Caco-2 (cell line): Measurements from ENCODE around the gene CYTIP. TPM values are rescaled to one million over a fixed set of nuclear protein-coding genes. Genes with fewer than 3 reads are reported as not detected.

Experiments
- BruUV-seq: library from RNA; stranded (reverse); fragments of 400-500 nt; replicated peaks from 2 replicates; lab custom pipeline; 2021; lab: Mats Ljungman, UMichigan
- CTCF ChIA-PET: fragments of 300-600 bp; sonication (Branson Sonifier 250); formaldehyde crosslinking; loops from one replicate; lab custom pipeline; 2022; ENCODE audit warnings: antibody characterized with exemption; lab: Charles Lee
- POLR2A ChIA-PET: fragments of 300-600 bp; sonication (Branson Sonifier 250); formaldehyde crosslinking; loops from one replicate; lab custom pipeline; 2022; ENCODE audit warnings: antibody characterized with exemption; lab: Charles Lee
- DNase-seq, 2 experiments: peaks; one replicate each; pipeline versions ENCODE4 v3.0.0 to v3.0.0-alpha.2; 2020 to 2022
- H3K27me3 ChIP-seq: replicated peaks from 2 replicates; pipeline ENCODE4 v1.6.0; 2011; ENCODE audit warnings: low read length; ENCODE audit not compliant: control insufficient read depth, insufficient read depth
- H3K36me3 ChIP-seq: 2 replicates; pipeline ENCODE4 v1.5.1; 2011; ENCODE audit warnings: low read length; ENCODE audit not compliant: control insufficient read depth, insufficient read depth
- H3K4me1 ChIP-seq: fragments of 250-450 bp; sonication (Bioruptor Pico); 2 replicates; pipeline ENCODE4 v1.5.1; 2020; ENCODE audit warnings: mild to moderate bottlenecking
- H3K4me3 ChIP-seq: 2 replicates; pipeline ENCODE4 v1.5.1; 2011; ENCODE audit warnings: low read depth, mild to moderate bottlenecking, control low read depth, low read length
- H3K9me3 ChIP-seq: fragments of 250-450 bp; sonication (Bioruptor Pico); 2 replicates; pipeline ENCODE4 v1.5.1; 2020; ENCODE audit warnings: mild to moderate bottlenecking, moderate library complexity
- H3K27ac Mint-ChIP-seq: one replicate; pipeline ENCODE4 v1.8.0; 2022; ENCODE audit warnings: mixed read lengths; ENCODE audit not compliant: unreplicated experiment
- H3K27me3 Mint-ChIP-seq: one replicate; pipeline ENCODE4 v1.8.0; 2022; ENCODE audit warnings: mixed read lengths; ENCODE audit not compliant: insufficient read depth, unreplicated experiment
- H3K36me3 Mint-ChIP-seq: one replicate; pipeline ENCODE4 v1.8.0; 2022; ENCODE audit warnings: mild to moderate bottlenecking, mixed read lengths; ENCODE audit not compliant: insufficient read depth, unreplicated experiment
- H3K4me1 Mint-ChIP-seq: one replicate; pipeline ENCODE4 v1.8.0; 2022; ENCODE audit warnings: low read depth, mixed read lengths; ENCODE audit not compliant: unreplicated experiment
- H3K4me3 Mint-ChIP-seq: one replicate; pipeline ENCODE4 v1.8.0; 2022; ENCODE audit warnings: mild to moderate bottlenecking, moderate library complexity, mixed read lengths; ENCODE audit not compliant: unreplicated experiment
- H3K9me3 Mint-ChIP-seq: one replicate; pipeline ENCODE4 v1.8.0; 2022; ENCODE audit warnings: mixed read lengths; ENCODE audit not compliant: unreplicated experiment
- CTCF ChIP-seq, 2 experiments: fragments of 200-600 bp in 1 of 2; IDR thresholded peaks; 1 replicate in 1 of 2; 2 replicates in 1 of 2; pipeline versions ENCODE4 v1.5.1 to v1.8.0; 2011 to 2022; ENCODE audit warnings: antibody characterized with exemption in 1 of 2, control low read depth in 1 of 2, inconsistent platforms in 1 of 2, low read depth in 1 of 2, low read length in 1 of 2, mild to moderate bottlenecking in 1 of 2, moderate library complexity in 1 of 2; ENCODE audit not compliant: insufficient read depth in 1 of 2, severe bottlenecking in 1 of 2, unreplicated experiment in 1 of 2
- intact Hi-C: fragments of 100-400 bp; cut with micrococcal nuclease; formaldehyde crosslinking; loops from one replicate; pipeline ENCODE4 v1.10.0; 2022; ENCODE audit not compliant: unreplicated experiment
- total RNA-seq: library from RNA; stranded (reverse); gene quantifications from 2 replicates; pipeline ENCODE4 v1.2.3, GENCODE V29; 2022

The CYTIP gene
- total RNA-seq, 1 experiment from 2014 or later, result 1.1 TPM

GRCh38 chr2:157428500-157429175, 15.3 kb downstream of the CYTIP start:
- no peak for DNase-seq
- peaks cover 12% of the 10 kb centered on the region for H3K9me3 ChIP-seq
- no peaks in the 10 kb centered on the region for H3K36me3 Mint-ChIP-seq
- peaks cover 9% of the 10 kb centered on the region for H3K4me1 Mint-ChIP-seq
- TF ChIP-seq CTCF (IDR thresholded peaks at IDR 0.05; ENCODE audit: insufficient read depth in 1 of 2, low read depth in 1 of 2, low read length in 1 of 2, severe bottlenecking in 1 of 2, unreplicated experiment in 1 of 2), result no peak
- H3K36me3 ChIP-seq, result no peaks in the 10 kb centered on the region
- no TSS peak for BruUV-seq
- H3K9me3 Mint-ChIP-seq, result no peaks in the 10 kb centered on the region
- CTCF ChIA-PET, result no interaction called here
- no peaks in the 10 kb centered on the region for H3K27me3 ChIP-seq
- no peaks in the 10 kb centered on the region for H3K27me3 Mint-ChIP-seq
- POLR2A ChIA-PET, result no interaction called here
- intact Hi-C loops, result no loop called here
- H3K27ac Mint-ChIP-seq, result no peak overlapping the region
- peaks cover 18% of the 10 kb centered on the region for H3K4me1 ChIP-seq
- no peak overlapping the region for H3K4me3 ChIP-seq
- H3K4me3 Mint-ChIP-seq, result no peak overlapping the region

GRCh38 chr2:157427922-157428303, 16.0 kb downstream of the CYTIP start:
- Mint-ChIP-seq H3K27me3 (no peaks in the 10 kb centered on the region), H3K27ac (no peak overlapping the region), H3K4me3 (no peak overlapping the region), H3K9me3 (no peaks in the 10 kb centered on the region), H3K36me3 (no peaks in the 10 kb centered on the region), H3K4me1 (peaks cover 5% of the 10 kb centered on the region)
- Histone ChIP-seq H3K27me3 (no peaks in the 10 kb centered on the region), H3K4me3 (no peak overlapping the region), H3K36me3 (no peaks in the 10 kb centered on the region), H3K4me1 (peaks cover 11% of the 10 kb centered on the region), H3K9me3 (peaks cover 12% of the 10 kb centered on the region)
- no peak for DNase-seq
- POLR2A ChIA-PET, result no interaction called here
- CTCF ChIA-PET, result no interaction called here
- no TSS peak for BruUV-seq
- intact Hi-C loops, result no loop called here
- no peak for TF ChIP-seq CTCF (IDR thresholded peaks at IDR 0.05; ENCODE audit: insufficient read depth in 1 of 2, low read depth in 1 of 2, low read length in 1 of 2, severe bottlenecking in 1 of 2, unreplicated experiment in 1 of 2)

- BruUV-seq, result no TSS peak
- H3K9me3 ChIP-seq, result peaks cover 12% of the 10 kb centered on the region
- DNase-seq, result no peak
- H3K27ac Mint-ChIP-seq, result no peak overlapping the region
- TF ChIP-seq CTCF (IDR thresholded peaks at IDR 0.05; ENCODE audit: insufficient read depth in 1 of 2, low read depth in 1 of 2, low read length in 1 of 2, severe bottlenecking in 1 of 2, unreplicated experiment in 1 of 2), result no peak
- no peaks in the 10 kb centered on the region for H3K27me3 ChIP-seq
- H3K36me3 Mint-ChIP-seq, result no peaks in the 10 kb centered on the region
- no peaks in the 10 kb centered on the region for H3K9me3 Mint-ChIP-seq
- no peak overlapping the region for H3K4me3 Mint-ChIP-seq
- H3K27me3 Mint-ChIP-seq, result no peaks in the 10 kb centered on the region
- H3K36me3 ChIP-seq, result no peaks in the 10 kb centered on the region
- intact Hi-C loops, result no loop called here
- POLR2A ChIA-PET, result no interaction called here
- CTCF ChIA-PET, result no interaction called here
- H3K4me1 Mint-ChIP-seq, result no peaks in the 10 kb centered on the region
- H3K4me1 ChIP-seq, result peaks cover 4% of the 10 kb centered on the region
- H3K4me3 ChIP-seq, result no peak overlapping the region
Measured at GRCh38 chr2:157427003-157427921, 16.6 kb downstream of the CYTIP start.
